Thyroid gland (tissue), 4 donors: ENCODE measurements around the gene EEF1A2. TPM values are rescaled to one million over a fixed set of nuclear protein-coding genes. Genes with fewer than 3 reads are reported as not detected.
A peak's percentile ranks its signal among the peaks of the same experiment; 100 is the strongest.

Experiments used
- DNase-seq, 2 donors: peaks; one replicate each; pipeline ENCODE4 v3.0.0-alpha.2; 2019
- H3K27ac ChIP-seq, 3 donors: fragments of 200-600 bp; sonication (generic); 1 replicate in 2 of 3; 2 replicates in 1 of 3; pipeline ENCODE4 v1.5.1; 2016 to 2019; ENCODE audit warnings: mild to moderate bottlenecking in 1 of 3, moderate library complexity in 1 of 3
- H3K27me3 ChIP-seq: fragments of 200-600 bp; sonication (generic); one replicate; pipeline ENCODE4 v1.5.1; 2019
- H3K36me3 ChIP-seq, 2 donors: fragments of 200-600 bp; sonication (generic); one replicate each; pipeline ENCODE4 v1.5.1; 2016 to 2019
- H3K4me1 ChIP-seq, 2 donors: fragments of 200-600 bp; sonication (generic); one replicate each; pipeline ENCODE4 v1.5.1; 2017 to 2019
- H3K4me3 ChIP-seq, 3 donors: fragments of 200-600 bp; sonication (generic); replicated peaks in 1 of 3; 1 replicate in 2 of 3; 2 replicates in 1 of 3; pipeline ENCODE4 v1.5.1; 2016; ENCODE audit warnings: mild to moderate bottlenecking in 1 of 3
- H3K9me3 ChIP-seq: fragments of 200-600 bp; sonication (generic); one replicate; pipeline ENCODE4 v1.5.1; 2017
- POLR2A ChIP-seq, 2 donors: fragments of 450-650 bp; IDR thresholded peaks; one replicate each; pipeline ENCODE4 v1.6.1; 2017; ENCODE audit warnings: antibody characterized with exemption in 2 of 2, mild to moderate bottlenecking in 2 of 2, moderate library complexity in 1 of 2
- WGBS, 2 donors: methylation state at CpG; one replicate each; pipeline ENCODE4 v1.1.5; 2017; 5-methylcytosine and 5-hydroxymethylcytosine counted together
- intact Hi-C: fragments of 100-400 bp; cut with DNase I; formaldehyde crosslinking; loops from one replicate; pipeline ENCODE4 v1.15.1; 2023
- total RNA-seq, 4 donors: library from RNA; depleted of rRNA; stranded (reverse); fragments of >200 nt; gene quantifications; one replicate each; pipeline ENCODE4 v1.2.3, GENCODE V29; 2016
- TF ChIP-seq, protein P1 (sequence below), 6 experiments: fragments of 200-600 bp in 3 of 6; fragments of 450-650 bp in 3 of 6; sonication (generic) in 3 of 6; IDR thresholded peaks; one replicate each; pipeline ENCODE4 v1.5.1; 2016 to 2019; ENCODE audit warnings: antibody characterized with exemption in 6 of 6, mild to moderate bottlenecking in 2 of 6, inconsistent platforms in 1 of 6, moderate library complexity in 1 of 6

EEF1A2 gene
- total RNA-seq, 4 donors from 2014 or later: 0.22 to 2.0 (median 1.3) TPM

DNA sequence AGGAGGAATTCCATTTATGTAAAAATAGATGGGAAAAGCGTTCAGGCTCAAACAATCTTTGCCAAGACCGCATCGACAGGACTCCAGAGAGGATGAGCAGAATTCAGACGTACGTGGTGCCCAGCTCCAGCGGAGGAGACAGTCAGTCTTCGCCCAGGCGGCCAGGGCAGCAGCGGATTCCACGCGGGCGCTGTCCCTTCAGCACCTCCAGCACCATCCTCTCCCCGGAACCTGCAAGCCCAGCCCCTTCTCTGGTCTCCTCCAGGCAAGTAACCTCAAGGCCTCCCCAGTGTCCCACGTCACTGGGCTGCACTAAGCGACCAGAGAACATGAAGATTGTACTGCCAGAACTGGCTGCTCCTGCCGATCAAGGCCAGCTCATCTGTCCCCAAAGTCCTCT is 23.7 kb downstream of the EEF1A2 start:
- Histone ChIP-seq H3K27ac (no peak overlapping the region), H3K9me3 (no peaks in the 10 kb centered on the region), H3K4me3 (no peak overlapping the region), H3K4me1 (no peaks in the 10 kb centered on the region), H3K27me3 (peaks cover 31% of the 10 kb centered on the region), H3K36me3 (no peaks in the 10 kb centered on the region)
- TF ChIP-seq, protein P1, sequence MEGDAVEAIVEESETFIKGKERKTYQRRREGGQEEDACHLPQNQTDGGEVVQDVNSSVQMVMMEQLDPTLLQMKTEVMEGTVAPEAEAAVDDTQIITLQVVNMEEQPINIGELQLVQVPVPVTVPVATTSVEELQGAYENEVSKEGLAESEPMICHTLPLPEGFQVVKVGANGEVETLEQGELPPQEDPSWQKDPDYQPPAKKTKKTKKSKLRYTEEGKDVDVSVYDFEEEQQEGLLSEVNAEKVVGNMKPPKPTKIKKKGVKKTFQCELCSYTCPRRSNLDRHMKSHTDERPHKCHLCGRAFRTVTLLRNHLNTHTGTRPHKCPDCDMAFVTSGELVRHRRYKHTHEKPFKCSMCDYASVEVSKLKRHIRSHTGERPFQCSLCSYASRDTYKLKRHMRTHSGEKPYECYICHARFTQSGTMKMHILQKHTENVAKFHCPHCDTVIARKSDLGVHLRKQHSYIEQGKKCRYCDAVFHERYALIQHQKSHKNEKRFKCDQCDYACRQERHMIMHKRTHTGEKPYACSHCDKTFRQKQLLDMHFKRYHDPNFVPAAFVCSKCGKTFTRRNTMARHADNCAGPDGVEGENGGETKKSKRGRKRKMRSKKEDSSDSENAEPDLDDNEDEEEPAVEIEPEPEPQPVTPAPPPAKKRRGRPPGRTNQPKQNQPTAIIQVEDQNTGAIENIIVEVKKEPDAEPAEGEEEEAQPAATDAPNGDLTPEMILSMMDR (IDR thresholded peaks at IDR 0.05): no peak
- TF ChIP-seq POLR2A (IDR thresholded peaks at IDR 0.05): no peak
- intact Hi-C loops: no loop called here
- WGBS, 2 donors: 8 to 10% methylated on average over 10 to 16 of the region's 16 CpGs
- peak in 1 of 2 donors; percentile 29 for DNase-seq

DNA sequence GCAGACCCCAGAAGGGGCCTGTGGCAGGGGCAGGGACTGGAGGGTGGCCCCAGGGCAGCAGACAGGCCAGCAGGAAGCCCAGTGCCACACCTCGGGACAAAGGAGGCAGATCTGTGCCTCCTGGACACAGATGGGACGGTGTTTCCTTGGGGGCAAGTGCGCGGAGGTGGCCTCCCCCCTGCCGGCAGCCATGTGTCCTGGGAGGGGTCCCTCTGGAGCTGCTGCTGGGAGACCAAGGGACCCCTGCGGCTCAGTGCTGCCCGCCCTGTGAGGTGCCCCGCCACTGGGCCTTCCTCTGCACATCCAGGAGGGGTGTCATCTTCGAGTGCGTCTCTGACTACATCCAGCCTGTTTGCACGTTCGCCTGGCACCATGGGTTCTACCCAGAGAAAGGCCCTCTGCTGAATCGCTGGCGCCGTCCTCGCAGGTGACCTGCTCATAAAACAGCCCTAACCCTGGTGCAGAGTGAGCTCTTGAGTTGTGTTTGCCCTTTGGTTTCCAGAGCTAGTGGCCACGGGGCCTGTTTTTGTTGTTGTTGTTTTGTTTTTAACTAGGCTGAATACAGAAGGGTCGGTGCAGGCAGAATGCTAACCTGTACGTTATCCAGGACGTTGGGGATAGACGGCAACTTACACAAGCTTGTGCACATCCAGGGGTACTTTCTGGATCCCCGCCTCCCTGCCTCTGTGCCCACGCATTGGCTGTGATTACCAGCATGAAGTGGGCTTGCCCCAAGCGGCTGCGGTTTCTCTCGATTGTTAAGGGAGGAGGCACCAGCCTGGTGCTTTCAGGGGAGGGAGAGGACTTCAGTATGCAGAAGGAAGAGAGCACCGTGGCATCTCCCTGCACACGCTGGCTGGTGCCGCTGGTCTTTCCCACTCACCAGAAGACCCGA is 25.1 kb downstream of the EEF1A2 start:
- DNase-seq: no peak

DNA sequence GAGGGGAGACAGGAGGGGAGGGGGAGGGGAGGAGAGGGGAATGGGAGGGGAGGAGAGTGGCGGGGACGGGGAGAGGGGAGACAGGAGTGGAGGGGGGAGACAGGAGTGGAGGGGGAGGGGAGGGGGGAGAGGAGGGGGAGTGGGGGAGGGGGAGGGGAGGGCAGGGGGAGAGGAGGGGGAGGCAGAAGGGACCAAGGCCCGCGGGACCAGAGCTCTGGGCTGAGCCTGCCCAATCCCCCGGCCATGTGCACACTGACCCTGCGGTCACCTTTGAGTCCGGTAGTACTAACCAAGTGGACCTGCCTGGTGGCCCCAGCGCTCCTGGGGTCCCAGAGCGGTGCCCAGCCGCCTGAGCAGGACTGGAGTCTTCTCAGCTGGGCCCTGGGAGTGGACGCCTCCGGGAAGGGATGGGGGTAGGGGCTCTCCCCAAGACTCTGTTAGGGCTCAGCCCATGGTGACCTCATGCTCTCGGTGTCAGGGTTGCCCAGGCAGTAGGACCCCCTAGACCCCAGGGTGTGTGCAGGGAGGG is 26.0 kb downstream of the EEF1A2 start:
- Histone ChIP-seq H3K9me3 (no peaks in the 10 kb centered on the region), H3K27ac (no peak overlapping the region), H3K27me3 (peaks cover 27% of the 10 kb centered on the region), H3K4me1 (no peaks in the 10 kb centered on the region), H3K36me3 (no peaks in the 10 kb centered on the region), H3K4me3 (no peak overlapping the region)
- DNase-seq: no peak
- WGBS, 2 donors: 43 to 57% methylated on average over 9 to 12 of the region's 13 CpGs
- no peak for TF ChIP-seq POLR2A (IDR thresholded peaks at IDR 0.05)
- TF ChIP-seq, protein P1 (IDR thresholded peaks at IDR 0.05): no peak
- intact Hi-C loops: no loop called here

More for the DNA sequence above, 25.1 kb downstream of the EEF1A2 start:
- Histone ChIP-seq H3K36me3 (no peaks in the 10 kb centered on the region), H3K27me3 (peaks cover 30% of the 10 kb centered on the region), H3K27ac (no peak overlapping the region), H3K9me3 (no peaks in the 10 kb centered on the region), H3K4me1 (no peaks in the 10 kb centered on the region), H3K4me3 (no peak overlapping the region)
- intact Hi-C loops: no loop called here
- TF ChIP-seq, protein P1 (IDR thresholded peaks at IDR 0.05): no peak
- no peak for TF ChIP-seq POLR2A (IDR thresholded peaks at IDR 0.05)
- WGBS, 2 donors: 36 to 40% methylated on average over 18 to 30 of the region's 30 CpGs

DNA sequence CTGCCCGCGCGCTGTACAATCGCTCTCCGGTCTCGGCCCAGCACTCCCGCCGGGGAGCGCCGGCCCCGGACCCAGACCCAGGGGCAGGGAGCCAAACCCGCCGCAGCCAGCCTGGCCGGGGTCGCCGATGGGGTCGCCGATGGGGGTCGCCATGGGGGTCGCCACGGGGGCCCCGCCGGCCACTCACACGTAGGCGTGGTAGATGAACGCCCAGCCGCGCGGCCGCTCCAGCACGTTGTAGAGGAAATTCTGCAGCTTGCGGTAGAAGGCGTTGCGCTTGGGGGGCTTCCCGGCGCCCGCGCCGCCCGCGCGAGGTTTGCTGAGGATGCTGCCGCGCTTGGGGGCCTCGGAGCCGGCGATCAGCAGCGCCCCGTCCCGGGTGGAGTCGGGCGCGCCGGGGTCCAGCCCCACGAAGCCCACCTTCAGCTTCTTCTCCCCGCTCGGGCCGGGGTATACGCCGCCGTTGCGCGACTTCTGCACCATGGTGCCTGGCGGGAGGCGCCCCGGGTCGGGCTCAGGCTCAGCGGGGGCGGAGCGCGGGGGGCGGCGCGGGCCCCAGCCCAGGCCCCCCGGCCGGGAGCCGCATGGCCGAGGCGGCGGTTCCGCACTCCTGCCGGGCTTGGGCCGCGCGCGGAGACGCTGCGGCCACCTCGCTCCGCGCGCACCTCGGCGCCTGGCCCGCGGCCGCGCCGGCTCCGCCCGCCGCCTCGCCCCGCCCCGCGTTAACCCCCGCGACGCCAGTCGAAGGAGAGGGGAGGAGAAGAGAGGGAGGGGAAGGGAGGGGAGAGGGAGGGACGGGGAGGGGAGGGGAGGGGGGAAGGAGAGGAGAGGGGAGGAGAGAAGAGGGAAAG is 26.7 kb downstream of the EEF1A2 start, which contains the start of gene KCNQ2:
TSS of gene KCNQ2 (minus strand) at position 675 of the 851 bp plus-strand sequence. CDS start at position 483, 192 bp downstream.
- TF ChIP-seq, protein P1 (IDR thresholded peaks at IDR 0.05): no peak
- TF ChIP-seq POLR2A (IDR thresholded peaks at IDR 0.05): no peak
- Histone ChIP-seq H3K36me3 (no peaks in the 10 kb centered on the region), H3K4me1 (no peaks in the 10 kb centered on the region), H3K9me3 (no peaks in the 10 kb centered on the region), H3K4me3 (no peak within 1 kb of the TSS), H3K27ac (no peak within 1 kb of the TSS), H3K27me3 (peaks cover 27% of the 10 kb centered on the region)
- WGBS, 2 donors: 2% methylated on average over 9 of the region's 111 CpGs; no CpG with 5 or more reads in 1 of the 2 donors
- no peak for DNase-seq
- intact Hi-C loops: no loop called here
